Measurements from ENCODE around the gene XG.
"Not testable (repeated sequence)": the region's sequence is repeated elsewhere in the genome, so short reads cannot be mapped to it uniquely, and the experiment has no call there.

Gene XG

GRCh38 chrX:2751874-2752300 is at the start of gene XG:
XG (plus strand) TSS chrX:2752040; CDS start chrX:2752275, 235 bp downstream.
- DNase-seq: not testable (repeated sequence)

DNA sequence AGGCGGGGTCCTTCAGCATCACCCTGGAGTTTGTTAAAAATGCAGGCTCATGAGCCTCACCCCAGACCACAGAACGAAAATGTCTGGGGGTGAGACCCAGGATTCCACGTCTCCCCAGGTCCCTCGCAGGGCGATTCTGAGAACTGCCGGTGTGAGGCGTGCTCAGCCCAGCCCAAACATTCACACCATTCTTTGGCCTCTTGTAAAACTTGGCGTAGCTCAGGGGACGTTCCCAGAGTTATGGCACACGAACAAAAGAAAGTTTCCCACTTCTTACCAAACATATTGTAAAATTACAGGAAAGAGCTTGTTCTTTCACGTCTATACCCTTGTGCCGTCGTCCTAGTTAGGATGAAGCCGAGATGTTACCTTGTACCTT is 47.9 kb upstream of the XG start:
- no peak for DNase-seq

- DNase-seq: no peak
These were observed 46.6 kb upstream of the XG start for GRCh38 chrX:2705046-2705832.

DNA sequence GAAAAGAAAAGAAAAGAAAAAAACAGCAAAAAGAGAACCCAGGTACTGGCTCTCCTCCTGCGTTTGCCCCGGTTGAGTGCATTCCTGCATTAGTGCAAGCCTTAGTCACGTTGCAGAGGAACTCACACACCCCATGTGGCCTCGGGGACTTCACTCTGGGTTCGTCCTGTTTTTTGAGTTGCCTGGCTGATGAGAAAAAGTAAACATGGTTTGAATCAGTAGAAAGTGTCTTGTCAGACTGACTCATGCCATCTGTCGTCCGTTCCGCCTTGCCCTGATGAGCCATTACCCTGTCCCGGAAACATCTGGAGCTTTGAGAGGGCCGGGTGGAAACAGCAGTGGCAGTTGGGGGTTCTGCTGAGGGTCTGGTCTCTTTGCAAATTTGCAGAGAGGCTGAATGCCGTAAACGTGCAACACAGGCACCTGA is 44.5 kb upstream of the XG start:
- DNase-seq: no peak

- no peak for DNase-seq
These were observed 43.8 kb upstream of the XG start for GRCh38 chrX:2708021-2708420.

DNA sequence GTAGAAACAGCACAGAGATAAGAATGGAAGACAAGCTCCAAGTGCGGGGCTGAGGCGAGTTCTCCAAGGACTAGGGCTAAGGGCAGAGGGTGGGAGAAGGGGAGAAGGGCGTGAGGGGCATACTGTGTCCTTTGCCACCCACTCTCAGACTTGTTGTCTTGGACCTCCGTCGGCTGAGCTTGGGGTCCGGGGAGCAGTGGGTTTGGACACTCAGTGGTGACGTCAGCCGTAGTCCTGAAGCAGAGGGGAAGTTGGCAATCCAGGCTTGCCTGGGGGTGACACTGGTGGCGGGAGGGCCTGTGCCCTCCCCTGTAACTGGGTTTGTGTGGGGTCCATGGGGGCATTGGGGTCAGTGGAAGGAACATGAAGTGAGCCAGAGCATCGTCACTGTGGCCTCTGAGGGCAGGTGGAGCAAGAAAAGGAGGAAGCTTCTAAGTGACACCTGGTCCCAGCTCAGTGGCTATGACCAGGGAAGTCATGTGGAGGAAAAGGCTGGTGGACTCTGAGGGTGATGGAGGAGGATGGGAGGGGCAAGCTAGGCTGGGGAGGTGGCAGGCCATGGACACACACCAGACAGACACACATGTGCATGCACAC is 43.1 kb upstream of the XG start:
- DNase-seq: no peak

GRCh38 chrX:2709556-2709955 is 42.3 kb upstream of the XG start:
- DNase-seq: no peak

GRCh38 chrX:2710041-2710840 is 41.6 kb upstream of the XG start:
- no peak for DNase-seq

- DNase-seq: no peak
These were observed 40.4 kb upstream of the XG start for GRCh38 chrX:2711441-2711840.

- no peak for DNase-seq
These were observed 39.4 kb upstream of the XG start for GRCh38 chrX:2712428-2712827.

- no peak for DNase-seq
These were observed 38.7 kb upstream of the XG start for GRCh38 chrX:2712890-2713840.

GRCh38 chrX:2714551-2714950 is 37.3 kb upstream of the XG start:
- no peak for DNase-seq

GRCh38 chrX:2715066-2715600 is 36.7 kb upstream of the XG start:
- DNase-seq: no peak

DNA sequence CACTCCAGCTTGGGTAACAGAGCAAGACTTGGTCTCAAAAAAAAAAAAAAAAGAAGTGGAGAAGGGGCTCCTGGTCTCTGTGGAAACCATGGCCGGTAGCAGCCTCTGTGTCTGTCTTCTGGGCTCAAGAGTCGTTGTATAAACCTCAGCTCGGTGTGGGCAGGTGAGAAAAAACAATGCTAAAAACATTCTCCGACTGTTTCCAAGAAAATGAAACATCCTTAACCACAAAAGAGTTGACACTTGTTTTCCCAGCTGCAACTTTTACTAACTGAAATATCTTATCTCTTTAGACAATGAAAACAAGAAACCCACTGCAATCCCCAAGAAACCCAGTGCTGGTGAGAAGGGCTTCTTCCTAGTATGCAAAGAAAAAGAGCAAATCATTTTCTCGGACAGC is 34.5 kb upstream of the XG start:
- no peak for DNase-seq

DNA sequence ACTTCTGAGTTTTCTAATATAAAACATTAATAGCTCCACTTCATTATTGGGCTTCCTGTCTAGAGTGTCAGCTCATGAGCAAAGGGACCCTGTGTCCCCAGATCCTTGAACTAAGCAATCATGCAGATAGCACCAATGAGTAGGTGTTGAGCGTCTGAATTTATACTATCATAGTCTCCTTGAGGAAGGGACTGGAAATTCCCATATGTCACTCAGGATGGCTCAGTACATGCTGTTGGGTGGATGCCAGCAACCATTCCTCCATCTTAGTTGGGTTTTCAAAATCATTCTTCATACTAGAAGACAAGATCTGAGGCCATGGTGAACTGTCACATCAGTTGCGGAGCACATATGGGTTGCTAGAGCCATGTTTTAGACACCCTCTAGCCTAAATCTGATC is 33.0 kb upstream of the XG start:
- DNase-seq: no peak

DNA sequence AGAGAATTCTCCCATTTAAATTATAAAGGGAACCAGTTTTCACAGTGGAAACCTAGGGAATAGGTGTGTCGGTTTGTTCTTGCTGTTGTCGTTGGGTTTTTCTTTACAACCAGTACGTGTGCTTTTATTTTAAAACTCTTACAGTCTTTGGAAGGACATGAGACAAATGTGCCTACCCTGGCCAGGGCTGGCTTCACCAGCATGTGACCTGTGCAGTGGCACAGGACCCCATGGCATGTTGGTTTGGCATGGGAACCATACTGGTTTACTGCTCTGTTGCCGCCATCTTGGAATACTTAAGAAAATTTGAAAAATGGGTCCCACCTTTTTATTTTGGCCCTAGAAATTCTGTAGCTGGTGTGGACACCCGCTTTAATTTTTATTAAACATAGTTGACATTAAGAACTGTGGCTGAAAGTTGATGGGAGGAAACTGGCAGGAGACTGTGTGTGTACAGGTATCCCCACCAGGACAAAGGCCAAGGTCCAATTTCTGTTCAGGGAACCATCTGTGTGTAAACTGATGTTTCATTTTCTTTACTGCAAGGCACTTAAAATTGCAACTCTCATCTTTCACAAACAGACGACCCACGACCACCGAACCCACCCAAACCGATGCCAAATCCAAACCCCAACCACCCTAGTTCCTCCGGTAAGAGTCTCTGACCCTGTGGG is 31.9 kb upstream of the XG start:
- no peak for DNase-seq

DNA sequence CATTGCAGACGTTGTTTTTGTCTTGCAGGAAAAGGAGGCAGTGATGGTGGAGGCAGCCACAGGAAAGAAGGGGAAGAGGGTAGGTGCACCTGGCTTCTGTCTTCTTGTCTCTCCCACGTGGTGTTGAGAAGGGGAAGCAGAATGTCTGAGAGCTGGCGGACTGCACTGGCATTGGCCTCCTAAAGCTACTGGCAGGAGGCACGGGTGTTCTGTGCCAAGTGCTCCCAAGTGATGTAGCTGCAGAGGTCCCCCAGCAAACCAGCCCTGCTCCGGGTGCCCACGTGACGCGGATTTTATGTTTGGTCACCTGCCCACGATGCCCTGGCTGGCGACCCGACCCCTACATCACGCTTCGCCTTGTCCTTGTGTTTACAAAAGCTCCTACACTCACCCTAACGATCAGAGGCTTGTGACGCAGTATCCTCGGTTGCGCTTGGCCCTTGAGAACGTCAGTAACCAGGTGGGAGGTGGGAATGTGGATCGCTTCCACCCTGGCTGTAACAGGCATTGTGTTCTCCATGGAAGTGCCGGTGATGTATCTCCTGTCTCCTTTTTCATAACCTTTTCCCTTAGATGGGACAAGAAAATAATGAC is 28.5 kb upstream of the XG start:
- no peak for DNase-seq

DNA sequence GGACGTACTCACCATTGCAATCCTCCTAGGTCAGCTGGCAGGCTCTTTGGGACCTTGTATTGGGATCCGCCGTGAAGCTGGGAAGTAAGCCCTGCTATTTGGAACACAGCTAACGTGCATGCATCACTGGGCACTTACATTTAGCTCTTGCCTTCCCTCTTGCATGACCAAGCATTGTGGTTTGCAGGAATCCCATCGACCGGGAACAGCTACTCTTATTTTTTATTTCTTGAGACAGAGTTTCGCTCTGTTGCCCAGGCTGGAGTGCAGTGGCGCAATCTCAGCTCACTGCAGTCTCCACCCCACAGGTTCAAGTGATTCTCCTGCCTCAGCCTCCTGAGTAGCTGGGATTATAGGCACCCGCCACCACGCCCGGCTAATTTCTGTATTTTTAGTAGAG is 24.6 kb upstream of the XG start:
- DNase-seq: not testable (repeated sequence)

- DNase-seq: no peak
These were observed 19.8 kb upstream of the XG start for GRCh38 chrX:2732076-2732475.

DNA sequence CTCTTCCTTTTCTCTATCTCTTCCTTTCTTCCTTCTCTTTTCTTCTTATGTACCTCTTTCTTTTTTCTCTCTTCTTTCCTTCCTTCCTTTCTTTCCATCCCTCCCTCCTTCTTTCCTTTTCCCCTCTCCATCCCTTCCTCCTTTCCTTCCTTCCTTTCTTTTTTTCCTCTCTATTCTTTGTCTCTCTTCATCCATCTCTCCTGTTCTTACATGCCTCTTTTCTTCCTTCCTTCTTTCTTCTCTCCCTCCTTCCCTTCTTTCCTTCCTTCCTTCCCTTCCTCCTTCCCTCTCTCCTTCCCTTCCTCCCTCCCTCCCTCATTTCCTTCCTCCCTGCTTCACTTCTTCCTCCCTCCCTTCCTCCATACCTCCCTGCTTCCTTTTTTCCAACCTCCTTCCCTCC is 19.2 kb upstream of the XG start:
- DNase-seq: no peak

- DNase-seq: no peak
These were observed 18.6 kb upstream of the XG start for GRCh38 chrX:2733286-2733685.
